Loucy (cell line): ENCODE measurements around the gene UBE2G1.

Experiments
- CTCF ChIP-seq: fragments of 200-600 bp; sonication (generic); conservative IDR thresholded peaks from 2 replicates; pipeline ENCODE4 v1.5.1; 2014; ENCODE audit warnings: mild to moderate bottlenecking, antibody characterized with exemption, low read length
- EZH2phosphoT487 ChIP-seq: fragments of 200-600 bp; IDR thresholded peaks from 2 replicates; pipeline ENCODE4 v1.6.1; 2018; ENCODE audit warnings: antibody characterized with exemption, mild to moderate bottlenecking, moderate library complexity, borderline replicate concordance

DNA sequence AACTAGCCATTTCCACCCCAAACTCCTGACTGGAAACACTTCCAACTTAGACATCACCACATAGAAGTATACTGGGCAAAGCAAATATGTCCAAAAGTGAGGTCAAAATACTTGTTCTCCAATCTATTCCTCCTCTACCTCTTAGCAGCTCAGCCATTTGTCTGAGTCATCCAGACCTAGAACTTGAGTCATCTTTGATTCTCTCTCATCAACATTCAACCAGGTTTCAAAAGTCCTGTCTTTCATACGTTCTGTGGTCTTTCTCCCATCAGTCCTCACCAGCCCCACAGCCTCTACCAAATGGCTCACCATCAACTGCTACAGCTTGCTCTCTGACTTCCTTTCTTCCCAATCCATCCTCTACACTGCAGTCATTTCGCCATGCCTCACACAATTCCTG is 109.5 kb downstream of the UBE2G1 start:
- TF ChIP-seq CTCF: no peak
- TF ChIP-seq EZH2phosphoT487: no peak
